NCI-H226 (cell line): ENCODE measurements around the gene ATP8B3.
A peak's percentile ranks its signal among the peaks of the same experiment; 100 is the strongest.

Source experiments
- DNase-seq: peaks from one replicate; pipeline ENCODE4 v3.0.0-alpha.2; 2015

ATP8B3 gene

GRCh38 chr19:1794424-1795172 lies 17.5 kb downstream of the ATP8B3 start:
- no peak for DNase-seq

- DNase-seq: no peak
Measured at GRCh38 chr19:1791879-1792278, 20.2 kb downstream of the ATP8B3 start.

- no peak for DNase-seq
Measured at GRCh38 chr19:1790054-1790792, 21.9 kb downstream of the ATP8B3 start.

GRCh38 chr19:1789261-1790041 lies 22.6 kb downstream of the ATP8B3 start:
- no peak for DNase-seq

- DNase-seq: peak; percentile 92
Measured at GRCh38 chr19:1787116-1787515, 25.0 kb downstream of the ATP8B3 start.

GRCh38 chr19:1786668-1787067 lies 25.4 kb downstream of the ATP8B3 start:
- DNase-seq: no peak

GRCh38 chr19:1785310-1785709 lies 26.8 kb downstream of the ATP8B3 start:
- DNase-seq: no peak

- DNase-seq: no peak
Measured at GRCh38 chr19:1783874-1784273, 28.2 kb downstream of the ATP8B3 start.

- DNase-seq: no peak
Measured at GRCh38 chr19:1783354-1783753, 28.7 kb downstream of the ATP8B3 start.

GRCh38 chr19:1782521-1782920 lies 29.6 kb downstream of the ATP8B3 start:
- no peak for DNase-seq

- DNase-seq: no peak
Measured at GRCh38 chr19:1780272-1780958, 31.7 kb downstream of the ATP8B3 start.

- DNase-seq: no peak
Measured at GRCh38 chr19:1779574-1779973, 32.5 kb downstream of the ATP8B3 start.

- no peak for DNase-seq
Measured at GRCh38 chr19:1777149-1777548, 34.9 kb downstream of the ATP8B3 start.

- DNase-seq: no peak
Measured at GRCh38 chr19:1776606-1777147, 35.4 kb downstream of the ATP8B3 start.

GRCh38 chr19:1775951-1776605 lies 36.0 kb downstream of the ATP8B3 start:
- DNase-seq: no peak

- DNase-seq: no peak
Measured at GRCh38 chr19:1774989-1775772, 36.9 kb downstream of the ATP8B3 start.

- DNase-seq: peak; percentile 91
Measured at GRCh38 chr19:1773184-1773583, 38.9 kb downstream of the ATP8B3 start.

GRCh38 chr19:1770866-1771576 lies 41.1 kb downstream of the ATP8B3 start:
- no peak for DNase-seq

GRCh38 chr19:1769645-1769985 lies 42.5 kb downstream of the ATP8B3 start:
- no peak for DNase-seq

- no peak for DNase-seq
Measured at GRCh38 chr19:1768918-1769644, 43.0 kb downstream of the ATP8B3 start.
